Heart right ventricle (tissue), 16 donors: ENCODE results near the gene TECRL. TPM values are rescaled to one million over a fixed set of nuclear protein-coding genes. Genes with fewer than 3 reads are reported as not detected.
A peak's percentile ranks its signal among the peaks of the same experiment; 100 is the strongest.

Experiments used
- ATAC-seq, 8 donors: fragments of 200-7000 bp; cut with Tn5 transposase; one replicate each; pipeline ENCODE4 v1.9.1; 2020; ENCODE audit warnings: mild to moderate bottlenecking in 8 of 8, moderate library complexity in 8 of 8, moderate number of reproducible peaks in 1 of 8
- DNase-seq, 2 donors: peaks; one replicate each; pipeline ENCODE4 v3.0.0-alpha.2; 2020
- H3K27ac ChIP-seq, 10 donors: fragments of 200-600 bp; sonication (generic) in 2 of 10; one replicate each; pipeline versions ENCODE4 v1.5.0 to v1.8.0; 2020 to 2022; ENCODE audit warnings: mild to moderate bottlenecking in 3 of 10
- H3K27me3 ChIP-seq, 7 donors: fragments of 200-600 bp; one replicate each; pipeline ENCODE4 v1.8.0; 2021 to 2022; ENCODE audit warnings: mild to moderate bottlenecking in 2 of 7
- H3K36me3 ChIP-seq, 9 donors: fragments of 200-600 bp; sonication (generic) in 1 of 9; one replicate each; pipeline versions ENCODE4 v1.5.0 to v1.8.0; 2020 to 2022; ENCODE audit warnings: mild to moderate bottlenecking in 2 of 9
- H3K4me1 ChIP-seq, 9 donors: fragments of 200-600 bp; sonication (generic) in 1 of 9; one replicate each; pipeline versions ENCODE4 v1.5.0 to v1.8.0; 2020 to 2022; ENCODE audit warnings: mild to moderate bottlenecking in 4 of 9
- H3K4me3 ChIP-seq, 10 donors: fragments of 200-600 bp; sonication (generic) in 2 of 10; one replicate each; pipeline versions ENCODE4 v1.5.0 to v1.8.0; 2020 to 2022; ENCODE audit warnings: mild to moderate bottlenecking in 7 of 10, moderate library complexity in 2 of 10
- H3K9me3 ChIP-seq, 11 donors: fragments of 200-600 bp in 10 of 11; sonication (generic) in 2 of 11; one replicate each; pipeline versions ENCODE4 v1.5.0 to v1.8.0; 2013 to 2022; ENCODE audit warnings: mild to moderate bottlenecking in 2 of 11, control low read depth in 1 of 11, moderate library complexity in 1 of 11
- WGBS, 2 donors: extraction: QIAGEN DNeasy Blood & Tissue Kit; methylation state at CpG; one replicate each; pipeline ENCODE4 v1.1.7; 2013; ENCODE audit warnings: inconsistent platforms in 1 of 2; 5-methylcytosine and 5-hydroxymethylcytosine counted together
- intact Hi-C, 10 donors: fragments of 100-400 bp; cut with DNase I; formaldehyde crosslinking; loops; one replicate each; pipeline versions ENCODE4 v1.11.1 to v1.14.2; 2022
- polyA plus RNA-seq, 2 donors: library from polyadenylated mRNA; stranded (reverse); fragments of 200-250 nt; gene quantifications; one replicate each; pipeline ENCODE4 v1.2.3, GENCODE V29; 2013
- total RNA-seq, 10 donors: library from RNA; stranded (reverse); fragmentation: NEBNext Ultra II Directional in 3 of 10; extraction: Animal tissue kit (Norgen Biotek cat#: 25700) in 3 of 10; gene quantifications; one replicate each; pipeline versions ENCODE4 v1.2.1 to v1.2.4, GENCODE V29; 2021 to 2023
- TF ChIP-seq, protein P1 (sequence below), 9 donors: fragments of 200-600 bp; sonication (generic) in 2 of 9; IDR thresholded peaks; one replicate each; pipeline versions ENCODE4 v1.5.0 to v1.8.0; 2021 to 2022; ENCODE audit warnings: antibody characterized with exemption in 9 of 9, mild to moderate bottlenecking in 5 of 9, moderate library complexity in 1 of 9
- donor health status: Arrhythmogenic right ventricular cardiomyopathy.
- donor health status: ischemic (EF 13 %, LVEDD 7.1; RV severe dilation, severe dysfunction).
- donor health status: healthy with polysubstance abuse.
- donor health status: DM: no; HTN: yes; CAD: no.
- donor health status: DM: no; HTN: no; CAD: no.
- donor health status: ischemic (EF 25% LVEDD 6.9; RV normal size, moderate dysfunction).
- donor health status: ischemic (EF 25% LVEDD 5.7; RV mildly dilated, moderate dysfunction).
- donor health status: healthy.
- donor health status: DM: yes; HTN: yes; CAD: no.
- donor health status: Ischemic cardiomyopathy.
- donor health status: ischemic (EF 35%, LVEDD 5.7; RV mildly dilated, moderate dysfunction).
- donor health status: nonischemic (EF 11% LVEDD 7.7; RV severe dilation, severe dysfunction).
- donor health status: DM: yes; HTN: yes; CAD: no.
- donor health status: PGD.
- donor health status: ischemic (EF 29% LVEDD 5.4; RV normal size, mild dysfunction).
- donor health status: nonischemic (EF 23%, LVEDD 6.1; RV moderate dilation, normal function).

TECRL gene
- total and polyA plus RNA-seq, 12 donors, result 112 to 1,257 (median 1,046) TPM

DNA sequence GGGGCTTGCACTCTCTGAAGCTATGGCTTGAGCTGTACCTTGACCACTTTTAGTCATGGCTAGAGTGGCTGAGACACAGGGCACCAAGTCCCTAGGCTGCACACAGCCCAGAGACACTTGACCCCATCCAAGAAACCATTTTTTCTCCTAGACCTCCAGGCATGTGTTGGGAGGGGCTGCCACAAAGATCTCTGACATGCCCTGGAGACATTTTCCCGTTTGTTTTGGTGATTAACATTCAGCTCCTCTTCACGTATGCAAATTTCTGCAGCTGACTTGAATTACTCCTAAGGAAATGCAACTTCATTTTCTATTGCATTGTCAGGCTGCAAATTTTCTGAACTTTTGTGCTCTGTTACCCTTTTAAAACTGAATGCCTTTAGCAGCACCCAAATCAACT is 142.6 kb downstream of the TECRL start:
- DNase-seq (no peak), ATAC-seq (peak in 5 of 8 donors; percentile 13 to 61 (median 34))
- no peaks in the 10 kb centered on the region for H3K36me3 ChIP-seq
- peaks cover 0 to 6% (median 0%) of the 10 kb centered on the region in 11 donors for H3K9me3 ChIP-seq
- intact Hi-C loops, result loop anchor here in 1 of 10 donors (10.0 kb wide), 1 partner anchor 102 kb away; no protein-coding TSS in a partner anchor
- H3K4me3 ChIP-seq, result no peak overlapping the region
- no peaks in the 10 kb centered on the region for H3K27me3 ChIP-seq
- peaks cover 0 to 17% (median 0%) of the 10 kb centered on the region in 9 donors for H3K4me1 ChIP-seq
- TF ChIP-seq, protein P1, sequence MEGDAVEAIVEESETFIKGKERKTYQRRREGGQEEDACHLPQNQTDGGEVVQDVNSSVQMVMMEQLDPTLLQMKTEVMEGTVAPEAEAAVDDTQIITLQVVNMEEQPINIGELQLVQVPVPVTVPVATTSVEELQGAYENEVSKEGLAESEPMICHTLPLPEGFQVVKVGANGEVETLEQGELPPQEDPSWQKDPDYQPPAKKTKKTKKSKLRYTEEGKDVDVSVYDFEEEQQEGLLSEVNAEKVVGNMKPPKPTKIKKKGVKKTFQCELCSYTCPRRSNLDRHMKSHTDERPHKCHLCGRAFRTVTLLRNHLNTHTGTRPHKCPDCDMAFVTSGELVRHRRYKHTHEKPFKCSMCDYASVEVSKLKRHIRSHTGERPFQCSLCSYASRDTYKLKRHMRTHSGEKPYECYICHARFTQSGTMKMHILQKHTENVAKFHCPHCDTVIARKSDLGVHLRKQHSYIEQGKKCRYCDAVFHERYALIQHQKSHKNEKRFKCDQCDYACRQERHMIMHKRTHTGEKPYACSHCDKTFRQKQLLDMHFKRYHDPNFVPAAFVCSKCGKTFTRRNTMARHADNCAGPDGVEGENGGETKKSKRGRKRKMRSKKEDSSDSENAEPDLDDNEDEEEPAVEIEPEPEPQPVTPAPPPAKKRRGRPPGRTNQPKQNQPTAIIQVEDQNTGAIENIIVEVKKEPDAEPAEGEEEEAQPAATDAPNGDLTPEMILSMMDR (IDR thresholded peaks at IDR 0.05), result no peak
- 65 to 75% methylated on average over 2 of the region's 2 CpGs for WGBS, 2 donors
- no peak overlapping the region for H3K27ac ChIP-seq

DNA sequence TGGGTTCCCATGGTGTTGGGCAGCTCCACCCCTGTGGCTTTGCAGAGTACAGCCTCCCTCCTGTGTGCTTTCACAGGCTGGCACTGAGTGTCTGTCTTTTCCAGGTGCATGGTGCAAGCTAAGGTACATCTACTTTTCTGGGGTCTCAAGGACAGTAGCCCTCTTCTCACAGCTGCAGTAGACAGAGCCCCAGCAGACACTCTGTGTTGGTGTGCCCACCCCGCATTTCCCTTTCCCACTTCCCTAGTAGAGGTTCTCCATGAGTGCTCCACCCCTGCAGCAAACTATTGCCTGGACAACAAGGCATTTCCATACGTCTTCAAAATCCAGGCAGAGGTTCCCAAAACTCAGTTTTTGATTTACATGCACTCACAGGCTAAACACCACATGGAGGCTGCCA is 143.0 kb downstream of the TECRL start:
- H3K4me3 ChIP-seq, result no peak overlapping the region
- H3K27me3 ChIP-seq, result no peaks in the 10 kb centered on the region
- intact Hi-C loops, result loop anchor here in 1 of 10 donors (10.0 kb wide), 1 partner anchor 101 kb away; no protein-coding TSS in a partner anchor
- TF ChIP-seq, protein P1 (IDR thresholded peaks at IDR 0.05), result no peak
- no peak overlapping the region for H3K27ac ChIP-seq
- H3K36me3 ChIP-seq, result no peaks in the 10 kb centered on the region
- ATAC-seq (peak in 5 of 8 donors; percentile 4 to 55 (median 28)), DNase-seq (no peak)
- H3K9me3 ChIP-seq, result peaks cover 0 to 6% (median 0%) of the 10 kb centered on the region in 11 donors
- 65 to 66% methylated on average over 2 of the region's 2 CpGs for WGBS, 2 donors
- H3K4me1 ChIP-seq, result peaks cover 0 to 14% (median 0%) of the 10 kb centered on the region in 9 donors

DNA sequence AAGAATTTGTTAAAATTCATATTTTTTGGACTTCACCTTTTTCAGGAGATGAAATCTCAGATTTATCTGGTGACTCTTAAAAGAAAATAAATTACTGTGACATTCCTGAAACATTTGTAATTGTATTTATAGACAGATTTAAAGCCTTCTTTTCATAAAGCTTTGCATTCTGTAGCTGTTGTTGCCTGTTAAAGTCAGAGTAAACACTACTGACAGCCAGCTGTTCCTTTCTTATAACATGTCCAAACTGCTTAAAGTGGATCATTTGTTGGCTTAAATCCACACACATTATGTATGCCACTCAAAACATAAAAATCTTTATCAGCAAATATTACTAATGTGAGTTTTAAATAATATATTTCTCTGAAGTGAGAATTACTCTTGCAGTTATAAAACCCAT is 157.5 kb downstream of the TECRL start:
- H3K27ac ChIP-seq, result no peak overlapping the region
- no peaks in the 10 kb centered on the region for H3K27me3 ChIP-seq
- no peak for ATAC-seq
- no peak overlapping the region for H3K4me3 ChIP-seq
- no peaks in the 10 kb centered on the region for H3K36me3 ChIP-seq
- H3K9me3 ChIP-seq, result peaks cover 0 to 17% (median 0%) of the 10 kb centered on the region in 11 donors
- no peak for DNase-seq
- TF ChIP-seq, protein P1 (IDR thresholded peaks at IDR 0.05), result no peak
- H3K4me1 ChIP-seq, result no peaks in the 10 kb centered on the region
- intact Hi-C loops, result no loop called here

DNA sequence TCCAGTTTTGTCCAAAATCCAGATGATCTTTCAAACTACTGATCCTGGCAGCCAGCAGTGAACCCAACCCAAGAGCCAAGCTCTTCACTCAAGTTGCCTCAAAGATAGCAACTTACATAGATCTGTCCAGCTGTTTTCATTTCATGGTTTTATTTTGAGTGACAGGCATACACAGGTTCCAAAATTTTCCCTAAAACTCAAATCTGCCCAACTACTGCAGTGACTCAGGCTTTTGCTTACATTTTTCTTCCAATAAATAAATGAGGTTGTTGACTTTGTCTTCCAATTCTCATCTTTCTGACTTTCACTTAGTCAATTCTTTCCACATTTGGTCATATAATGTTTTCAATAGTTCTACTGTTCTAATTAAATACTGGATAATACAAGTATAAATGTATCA is 158.8 kb downstream of the TECRL start:
- peaks cover 0 to 6% (median 0%) of the 10 kb centered on the region in 11 donors for H3K9me3 ChIP-seq
- no peak for DNase-seq
- TF ChIP-seq, protein P1 (IDR thresholded peaks at IDR 0.05), result no peak

More for the DNA sequence above, 158.8 kb downstream of the TECRL start:
- no peaks in the 10 kb centered on the region for H3K27me3 ChIP-seq
- intact Hi-C loops, result no loop called here
- no peak overlapping the region for H3K4me3 ChIP-seq
- H3K27ac ChIP-seq, result no peak overlapping the region
- H3K36me3 ChIP-seq, result no peaks in the 10 kb centered on the region
- H3K4me1 ChIP-seq, result no peaks in the 10 kb centered on the region
- no peak for ATAC-seq
